ENCODE data around the gene PARD3. TPM values are rescaled to one million over a fixed set of nuclear protein-coding genes. Genes with fewer than 3 reads are reported as not detected.
"Not testable (repeated sequence)": the region's sequence is repeated elsewhere in the genome, so short reads cannot be mapped to it uniquely, and the experiment has no call there.

PARD3 gene
- total RNA-seq, 1 donor from 2014 or later: 35.4 TPM

DNA sequence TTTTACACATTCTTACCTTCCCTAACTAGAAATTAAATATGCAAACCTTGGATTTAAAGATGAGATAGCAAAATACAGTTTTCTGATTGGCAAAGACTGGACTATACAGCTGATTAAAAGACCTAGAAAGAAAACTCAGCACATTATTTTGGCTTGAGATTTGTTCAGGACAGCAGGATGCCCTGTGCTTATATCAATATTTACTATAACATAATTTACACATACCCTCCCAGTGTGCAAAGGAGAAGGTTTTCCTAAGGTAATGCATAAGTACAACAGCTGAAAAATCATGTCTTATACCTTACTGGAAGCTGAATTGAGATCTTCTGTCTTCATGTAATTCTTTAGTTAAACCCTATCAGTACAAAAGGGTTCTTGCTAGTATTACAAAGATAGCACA, 458.6 kb downstream of the PARD3 start:
- no peaks in the 10 kb centered on the region for H3K9me3 Mint-ChIP-seq (ENCODE audit: unreplicated experiment)
- Histone ChIP-seq H3K79me2 (ENCODE audit: insufficient read depth, low read length) (no peaks in the 10 kb centered on the region), H3K27me3 (ENCODE audit: insufficient read depth, low read length) (no peaks in the 10 kb centered on the region), H3K9me3 (ENCODE audit: insufficient read depth, low read depth, low read length) (no peaks in the 10 kb centered on the region), H3K9ac (ENCODE audit: low read length) (no peak overlapping the region), H3K4me1 (ENCODE audit: insufficient read depth, low read length) (no peaks in the 10 kb centered on the region), H3K36me3 (ENCODE audit: insufficient read depth, low read length) (peaks cover 6% of the 10 kb centered on the region), H2AFZ (ENCODE audit: low read depth, low read length) (no peak overlapping the region), H3K27ac (ENCODE audit: low read depth, low read length) (no peak overlapping the region), H4K20me1 (ENCODE audit: insufficient read depth, low read length) (no peaks in the 10 kb centered on the region), H3K4me3 (ENCODE audit: insufficient read depth, low read depth, low read length) (no peak overlapping the region), H3K4me2 (ENCODE audit: low read length) (no peak overlapping the region)
- peaks cover 13% of the 10 kb centered on the region for H3K36me3 Mint-ChIP-seq (ENCODE audit: low read depth, unreplicated experiment)
- no peak overlapping the region for H3K4me3 Mint-ChIP-seq (ENCODE audit: unreplicated experiment)
- no peaks in the 10 kb centered on the region for H3K4me1 Mint-ChIP-seq (ENCODE audit: low read depth, unreplicated experiment)
- H3K27ac Mint-ChIP-seq (ENCODE audit: unreplicated experiment): no peak overlapping the region
- no peaks in the 10 kb centered on the region for H3K27me3 Mint-ChIP-seq (ENCODE audit: low read depth, unreplicated experiment)
- DNase-seq (ENCODE audit: low read depth) (no peak), FAIRE-seq (no peak)
- TF ChIP-seq EZH2 (IDR thresholded peaks at IDR 0.05; ENCODE audit: insufficient read depth, low read length) (no peak), CTCF (IDR thresholded peaks at IDR 0.05; ENCODE audit: insufficient read depth, low read depth, low read length) (no peak)

- not testable (repeated sequence) for H3K36me3 ChIP-seq (ENCODE audit: insufficient read depth, low read length); H3K4me1 Mint-ChIP-seq (ENCODE audit: low read depth, unreplicated experiment); H3K79me2 ChIP-seq (ENCODE audit: insufficient read depth, low read length); H3K27me3 Mint-ChIP-seq (ENCODE audit: low read depth, unreplicated experiment); H3K9me3 ChIP-seq (ENCODE audit: insufficient read depth, low read depth, low read length); DNase-seq (ENCODE audit: low read depth); H3K9me3 Mint-ChIP-seq (ENCODE audit: unreplicated experiment); H3K27ac ChIP-seq (ENCODE audit: low read depth, low read length); FAIRE-seq; H3K9ac ChIP-seq (ENCODE audit: low read length); H3K27me3 ChIP-seq (ENCODE audit: insufficient read depth, low read length); H3K4me1 ChIP-seq (ENCODE audit: insufficient read depth, low read length); H4K20me1 ChIP-seq (ENCODE audit: insufficient read depth, low read length); H3K4me3 Mint-ChIP-seq (ENCODE audit: unreplicated experiment); H2AFZ ChIP-seq (ENCODE audit: low read depth, low read length); H3K4me2 ChIP-seq (ENCODE audit: low read length); H3K27ac Mint-ChIP-seq (ENCODE audit: unreplicated experiment); H3K4me3 ChIP-seq (ENCODE audit: insufficient read depth, low read depth, low read length)
- H3K36me3 Mint-ChIP-seq (ENCODE audit: low read depth, unreplicated experiment): peaks cover 12% of the 10 kb centered on the region
These were observed 461.6 kb downstream of the PARD3 start for GRCh38 chr10:34353530-34353929.

DNA sequence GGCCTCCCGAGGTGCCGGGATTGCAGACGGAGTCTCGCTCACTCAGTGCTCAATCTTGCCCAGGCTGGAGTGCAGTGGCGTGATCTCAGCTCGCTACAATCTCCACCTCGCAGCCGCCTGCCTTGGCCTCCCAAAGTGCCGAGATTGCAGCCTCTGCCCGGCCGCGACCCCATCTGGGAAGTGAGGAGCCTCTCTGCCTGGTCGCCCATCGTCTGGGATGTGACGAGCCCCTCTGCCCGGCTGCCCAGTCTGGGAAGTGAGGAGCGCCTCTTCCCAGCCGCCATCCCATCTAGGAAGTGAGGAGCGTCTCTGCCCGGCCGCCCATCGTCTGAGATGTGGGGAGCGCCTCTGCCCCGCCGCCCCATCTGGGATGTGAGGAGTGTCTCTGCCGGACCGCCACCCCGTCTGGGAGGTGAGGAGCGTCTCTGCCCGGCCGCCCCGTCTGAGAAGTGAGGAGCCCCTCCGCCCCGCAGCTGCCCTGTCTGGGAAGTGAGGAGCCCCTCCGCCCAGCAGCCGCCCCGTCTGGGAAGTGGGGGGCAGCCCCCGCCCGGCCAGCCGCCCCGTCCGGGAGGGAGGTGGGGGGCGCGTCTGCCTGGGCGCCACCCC, 462.4 kb downstream of the PARD3 start:
- not testable (repeated sequence) for H3K4me3 Mint-ChIP-seq (ENCODE audit: unreplicated experiment); H3K27me3 Mint-ChIP-seq (ENCODE audit: low read depth, unreplicated experiment); H3K9me3 ChIP-seq (ENCODE audit: insufficient read depth, low read depth, low read length); H3K4me1 ChIP-seq (ENCODE audit: insufficient read depth, low read length); H3K9ac ChIP-seq (ENCODE audit: low read length); H3K27ac Mint-ChIP-seq (ENCODE audit: unreplicated experiment); FAIRE-seq; H3K27ac ChIP-seq (ENCODE audit: low read depth, low read length); H3K4me1 Mint-ChIP-seq (ENCODE audit: low read depth, unreplicated experiment); H3K36me3 ChIP-seq (ENCODE audit: insufficient read depth, low read length); H2AFZ ChIP-seq (ENCODE audit: low read depth, low read length); H3K27me3 ChIP-seq (ENCODE audit: insufficient read depth, low read length); H3K79me2 ChIP-seq (ENCODE audit: insufficient read depth, low read length); H3K9me3 Mint-ChIP-seq (ENCODE audit: unreplicated experiment); H3K4me3 ChIP-seq (ENCODE audit: insufficient read depth, low read depth, low read length); H4K20me1 ChIP-seq (ENCODE audit: insufficient read depth, low read length); DNase-seq (ENCODE audit: low read depth); H3K4me2 ChIP-seq (ENCODE audit: low read length)
- H3K36me3 Mint-ChIP-seq (ENCODE audit: low read depth, unreplicated experiment): peaks cover 12% of the 10 kb centered on the region

Measured in astrocyte (in vitro differentiated cells and primary cell).